IPS DF 6.9 (cell line): Measurements from ENCODE around the gene HDGFL3.
"Not testable (repeated sequence)": the region's sequence is repeated elsewhere in the genome, so short reads cannot be mapped to it uniquely, and the experiment has no call there.

Experiments
- DNase-seq: peaks from one replicate; pipeline ENCODE4 v3.0.0-alpha.2; 2013; ENCODE audit warnings: low read depth, low spot score
- H3K27ac ChIP-seq: one replicate; pipeline ENCODE4 v1.5.1; 2013; ENCODE audit warnings: low read length, control low read depth
- H3K27me3 ChIP-seq: 2 replicates; pipeline ENCODE4 v1.6.1; 2013; ENCODE audit warnings: mild to moderate bottlenecking, low read length; ENCODE audit not compliant: control insufficient read depth, insufficient read depth
- H3K36me3 ChIP-seq: 2 replicates; pipeline ENCODE4 v1.6.1; 2013; ENCODE audit warnings: low read length; ENCODE audit not compliant: control insufficient read depth, insufficient read depth
- H3K4me1 ChIP-seq: 2 replicates; pipeline ENCODE4 v1.6.1; 2013; ENCODE audit warnings: low read length; ENCODE audit not compliant: control insufficient read depth, insufficient read depth
- H3K4me3 ChIP-seq: 2 replicates; pipeline ENCODE4 v1.5.1; 2013; ENCODE audit warnings: mild to moderate bottlenecking, low read length
- H3K9me3 ChIP-seq: 2 replicates; pipeline ENCODE4 v1.6.1; 2013; ENCODE audit warnings: low read length, inconsistent platforms; ENCODE audit not compliant: control insufficient read depth, insufficient read depth
- WGBS: extraction: QIAGEN DNeasy Blood & Tissue Kit; methylation state at CpG from one replicate; pipeline ENCODE4 v1.1.7; 2013; ENCODE audit warnings: mixed read lengths, missing lambda C conversion rate; ENCODE audit not compliant: insufficient read length, insufficient coverage; 5-methylcytosine and 5-hydroxymethylcytosine counted together

Gene HDGFL3

GRCh38 chr15:83142151-83142550 is 65.5 kb downstream of the HDGFL3 start:
- H3K4me3 ChIP-seq, H3K36me3 ChIP-seq, H3K4me1 ChIP-seq, H3K27me3 ChIP-seq, H3K27ac ChIP-seq, H3K9me3 ChIP-seq, DNase-seq: not testable (repeated sequence)
- no CpG with 5 or more reads among the region's 3 CpGs for WGBS

GRCh38 chr15:83132861-83133523 is 74.6 kb downstream of the HDGFL3 start:
- Histone ChIP-seq H3K36me3 (no peaks in the 10 kb centered on the region), H3K4me1 (no peaks in the 10 kb centered on the region), H3K27me3 (no peaks in the 10 kb centered on the region), H3K9me3 (no peaks in the 10 kb centered on the region), H3K27ac (no peak overlapping the region), H3K4me3 (no peak overlapping the region)
- WGBS: no CpG with 5 or more reads among the region's 4 CpGs
- no peak for DNase-seq

- no peak for DNase-seq
- no peaks in the 10 kb centered on the region for H3K4me1 ChIP-seq
- no peak overlapping the region for H3K27ac ChIP-seq
- no peaks in the 10 kb centered on the region for H3K9me3 ChIP-seq
- H3K36me3 ChIP-seq: no peaks in the 10 kb centered on the region
- H3K27me3 ChIP-seq: no peaks in the 10 kb centered on the region
- WGBS: no CpG with 5 or more reads among the region's 2 CpGs
- no peak overlapping the region for H3K4me3 ChIP-seq
Measured at GRCh38 chr15:83129791-83130190, 77.8 kb downstream of the HDGFL3 start.

- Histone ChIP-seq H3K9me3 (no peaks in the 10 kb centered on the region), H3K36me3 (no peaks in the 10 kb centered on the region), H3K27me3 (no peaks in the 10 kb centered on the region), H3K4me3 (no peak overlapping the region), H3K27ac (no peak overlapping the region), H3K4me1 (no peaks in the 10 kb centered on the region)
- no CpG with 5 or more reads among the region's 3 CpGs for WGBS
- DNase-seq: no peak
Measured at GRCh38 chr15:83127547-83128150, 80.0 kb downstream of the HDGFL3 start.

GRCh38 chr15:83123529-83123928 is 84.1 kb downstream of the HDGFL3 start:
- WGBS: no CpG with 5 or more reads among the region's 1 CpG
- DNase-seq: no peak
- Histone ChIP-seq H3K36me3 (no peaks in the 10 kb centered on the region), H3K9me3 (no peaks in the 10 kb centered on the region), H3K4me1 (no peaks in the 10 kb centered on the region), H3K4me3 (no peak overlapping the region), H3K27me3 (no peaks in the 10 kb centered on the region), H3K27ac (no peak overlapping the region)

- DNase-seq: no peak
- H3K4me3 ChIP-seq: no peak overlapping the region
- H3K36me3 ChIP-seq: no peaks in the 10 kb centered on the region
- H3K4me1 ChIP-seq: no peaks in the 10 kb centered on the region
- no peaks in the 10 kb centered on the region for H3K9me3 ChIP-seq
- 0 out of 2 replicates have a peak, but pooled peaks cover 1% of the 10 kb centered on the region for H3K27me3 ChIP-seq
- 100% methylated on average over 1 of the region's 9 CpGs for WGBS
- no peak overlapping the region for H3K27ac ChIP-seq
Measured at GRCh38 chr15:83119968-83120581, 87.5 kb downstream of the HDGFL3 start.

- DNase-seq: no peak
- H3K4me1 ChIP-seq: no peaks in the 10 kb centered on the region
- H3K4me3 ChIP-seq: no peak overlapping the region
- no peaks in the 10 kb centered on the region for H3K9me3 ChIP-seq
- H3K27ac ChIP-seq: no peak overlapping the region
- 0 out of 2 replicates have a peak, but pooled peaks cover 1% of the 10 kb centered on the region for H3K27me3 ChIP-seq
- WGBS: no CpG with 5 or more reads among the region's 4 CpGs
- H3K36me3 ChIP-seq: no peaks in the 10 kb centered on the region
Measured at GRCh38 chr15:83118968-83119367, 88.7 kb downstream of the HDGFL3 start.

GRCh38 chr15:83118291-83118827 is 89.3 kb downstream of the HDGFL3 start:
- no peak overlapping the region for H3K27ac ChIP-seq
- no peaks in the 10 kb centered on the region for H3K36me3 ChIP-seq
- 0 out of 2 replicates have a peak, but pooled peaks cover 1% of the 10 kb centered on the region for H3K27me3 ChIP-seq
- H3K9me3 ChIP-seq: no peaks in the 10 kb centered on the region
- DNase-seq: no peak
- no CpG with 5 or more reads among the region's 6 CpGs for WGBS
- H3K4me1 ChIP-seq: no peaks in the 10 kb centered on the region
- no peak overlapping the region for H3K4me3 ChIP-seq

GRCh38 chr15:83115831-83116565 is 91.6 kb downstream of the HDGFL3 start:
- H3K27ac ChIP-seq: no peak overlapping the region
- no peaks in the 10 kb centered on the region for H3K36me3 ChIP-seq
- H3K9me3 ChIP-seq: no peaks in the 10 kb centered on the region
- H3K4me1 ChIP-seq: no peaks in the 10 kb centered on the region
- no CpG with 5 or more reads among the region's 11 CpGs for WGBS
- no peak for DNase-seq
- H3K4me3 ChIP-seq: no peak overlapping the region
- H3K27me3 ChIP-seq: 0 out of 2 replicates have a peak, but pooled peaks cover 1% of the 10 kb centered on the region

- Histone ChIP-seq H3K9me3 (no peaks in the 10 kb centered on the region), H3K27me3 (0 out of 2 replicates have a peak, but pooled peaks cover 1% of the 10 kb centered on the region), H3K4me1 (no peaks in the 10 kb centered on the region), H3K36me3 (no peaks in the 10 kb centered on the region), H3K4me3 (no peak overlapping the region), H3K27ac (no peak overlapping the region)
- DNase-seq: no peak
- no CpG with 5 or more reads among the region's 3 CpGs for WGBS
Measured at GRCh38 chr15:83115410-83115809, 92.2 kb downstream of the HDGFL3 start.
